ENCODE measurements around the gene KATNAL1.

GRCh38 chr13:30175166-30175565 lies 132.2 kb downstream of the KATNAL1 start:
- no peak for TF ChIP-seq POLR2AphosphoS5 (IDR thresholded peaks at IDR 0.05; ENCODE audit: low read depth, low read length)
- no peak for TF ChIP-seq POLR2A (IDR thresholded peaks at IDR 0.05; ENCODE audit: low read depth, low read length)
- TF ChIP-seq TAF1 (IDR thresholded peaks at IDR 0.05; ENCODE audit: borderline replicate concordance, low read depth, low read length): no peak

Data from GM12892 (cell line).